B cell (primary cell): ENCODE data around the gene FLAD1.

Experiments used
- CTCF ChIP-seq: fragments of 200-600 bp; IDR thresholded peaks from one replicate; pipeline ENCODE4 v1.8.0; 2022; ENCODE audit warnings: antibody characterized with exemption, mild to moderate bottlenecking
- EZH2 ChIP-seq: IDR thresholded peaks from 2 replicates; pipeline ENCODE4 v1.6.1; 2012; ENCODE audit warnings: borderline replicate concordance, low read depth, mild to moderate bottlenecking, moderate library complexity, low read length; ENCODE audit not compliant: insufficient read depth, poor library complexity, severe bottlenecking

DNA sequence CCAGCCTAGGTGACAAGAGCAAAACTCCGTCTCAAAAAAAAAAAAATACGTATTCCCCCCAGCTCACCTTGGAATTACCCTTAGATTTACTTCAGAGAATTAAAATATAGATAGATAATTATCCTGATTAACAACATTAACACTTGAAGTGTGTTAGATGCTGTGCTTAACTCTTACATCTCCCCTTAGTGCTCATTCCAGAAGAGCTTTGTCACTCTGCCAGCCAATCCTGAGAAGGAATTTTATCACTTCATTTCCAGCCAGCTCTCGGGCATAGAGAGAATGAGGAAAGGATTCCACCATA, 11.0 kb upstream of the FLAD1 start:
- TF ChIP-seq CTCF: no peak
- TF ChIP-seq EZH2: no peak
